ENCODE measurements around the gene KLHL40.
A peak's percentile ranks its signal among the peaks of the same experiment; 100 is the strongest.

KLHL40 gene

DNA sequence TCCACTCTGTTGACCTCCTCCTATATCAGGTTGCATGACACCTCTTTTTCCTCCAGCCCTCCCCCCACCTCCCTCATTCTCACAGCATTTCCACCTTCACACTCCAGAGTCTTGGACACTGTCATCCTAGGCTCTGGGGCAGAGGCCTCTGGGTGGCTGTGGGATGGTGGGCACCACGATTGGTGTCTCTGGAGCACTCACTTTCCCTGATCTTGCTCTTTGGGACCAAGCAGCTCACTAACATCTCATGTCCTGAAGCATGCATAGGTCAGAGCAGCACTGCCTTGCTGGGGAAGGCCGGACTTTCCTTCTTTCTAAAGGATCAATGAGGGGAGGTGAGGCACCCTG lies 16.9 kb upstream of the KLHL40 start:
- no peak for DNase-seq

GRCh38 chr3:42668793-42669217 lies 16.5 kb upstream of the KLHL40 start:
- no peak for DNase-seq

DNA sequence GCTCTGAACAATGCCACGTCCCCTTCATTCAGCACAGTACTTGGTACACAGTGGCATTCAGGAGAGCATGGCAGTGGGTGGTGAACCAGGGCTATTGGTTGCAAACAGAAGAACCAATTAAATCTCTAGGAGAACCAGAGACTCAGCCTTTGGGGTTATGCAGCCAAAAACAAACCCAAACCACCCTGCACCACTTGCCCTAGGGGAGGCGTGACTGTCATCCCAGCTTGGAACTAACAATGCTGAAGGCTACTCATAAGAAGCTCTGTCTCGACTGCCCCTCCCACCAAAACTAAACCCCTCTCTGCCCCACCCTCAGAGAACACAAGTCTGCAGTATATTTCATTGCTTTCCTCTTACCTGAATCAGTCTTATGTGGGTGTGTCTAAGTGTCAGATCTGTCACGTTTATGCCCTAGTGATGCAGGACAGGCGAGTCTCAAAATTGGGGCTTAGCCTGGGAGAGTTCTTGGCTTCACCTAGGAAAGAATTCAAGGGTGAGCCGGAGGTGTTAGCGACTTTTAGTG lies 15.2 kb upstream of the KLHL40 start:
- no peak for DNase-seq

- DNase-seq, result no peak
Observed at GRCh38 chr3:42670670-42671069, 14.7 kb upstream of the KLHL40 start.

- DNase-seq, result no peak
Observed at GRCh38 chr3:42672515-42672914, 12.8 kb upstream of the KLHL40 start.

DNA sequence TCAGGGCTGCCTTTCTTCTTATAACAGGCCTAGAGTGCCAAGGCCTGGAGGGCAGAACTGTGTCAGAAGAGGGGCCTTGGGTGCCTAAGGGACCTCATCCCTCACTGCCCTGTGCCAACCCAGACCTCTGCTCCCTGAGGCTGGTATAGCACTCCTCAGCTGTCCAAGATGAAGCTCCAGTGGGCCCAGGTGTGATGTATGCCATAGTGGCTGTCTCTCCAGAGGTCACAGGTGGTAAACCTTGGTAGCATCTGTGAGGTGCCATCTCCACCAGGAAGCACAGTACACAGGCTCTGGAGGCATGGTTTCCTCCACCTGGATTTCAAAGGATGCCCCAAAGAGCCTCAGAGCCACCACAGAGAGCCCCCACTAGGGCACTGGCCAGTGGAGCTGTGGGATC lies 12.3 kb upstream of the KLHL40 start:
- no peak for DNase-seq

DNA sequence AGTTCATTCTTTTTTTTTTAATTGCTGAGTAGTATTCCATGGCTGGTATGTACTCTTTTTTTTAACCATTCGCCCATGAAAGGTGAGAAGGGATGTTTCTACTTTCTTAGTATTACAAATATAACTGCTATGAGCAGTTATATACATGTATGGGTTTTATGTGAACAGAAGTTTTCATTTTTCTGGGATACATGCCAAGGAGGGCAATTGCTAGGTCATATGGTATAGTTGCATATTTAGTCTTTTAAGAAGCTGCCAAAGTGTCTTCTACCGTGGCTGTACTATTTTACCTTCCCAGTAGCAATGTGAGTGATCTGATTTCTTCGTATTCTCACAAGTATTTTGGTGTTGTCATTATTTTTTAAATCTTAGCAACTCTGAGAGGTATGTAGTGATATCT lies 11.2 kb upstream of the KLHL40 start:
- no peak for DNase-seq

- DNase-seq, result no peak
Observed at GRCh38 chr3:42675909-42676308, 9.4 kb upstream of the KLHL40 start.

DNA sequence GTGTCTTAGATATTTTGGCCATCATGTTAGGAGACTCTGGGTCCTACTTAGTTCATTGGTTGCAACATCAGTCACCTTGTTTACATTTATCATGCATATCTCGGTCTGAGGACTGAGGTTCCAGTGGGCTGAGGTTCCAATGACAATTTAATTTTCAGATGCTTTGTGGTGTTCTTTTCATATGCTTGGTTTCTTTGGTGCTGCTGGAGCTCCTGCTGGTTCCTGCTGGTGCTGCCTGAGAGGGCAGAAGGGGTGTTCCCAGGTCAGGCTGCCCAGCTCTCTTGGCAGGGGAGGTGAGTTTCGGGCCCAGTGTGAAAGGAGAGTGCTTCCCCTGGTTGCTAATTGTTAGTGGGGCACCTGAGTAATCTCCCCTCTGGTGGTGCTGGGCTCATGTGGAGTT lies 6.9 kb upstream of the KLHL40 start:
- DNase-seq, result no peak

GRCh38 chr3:42680271-42680670 lies 5.1 kb upstream of the KLHL40 start:
- DNase-seq, result no peak

GRCh38 chr3:42680806-42681205 lies 4.5 kb upstream of the KLHL40 start:
- DNase-seq, result no peak

DNA sequence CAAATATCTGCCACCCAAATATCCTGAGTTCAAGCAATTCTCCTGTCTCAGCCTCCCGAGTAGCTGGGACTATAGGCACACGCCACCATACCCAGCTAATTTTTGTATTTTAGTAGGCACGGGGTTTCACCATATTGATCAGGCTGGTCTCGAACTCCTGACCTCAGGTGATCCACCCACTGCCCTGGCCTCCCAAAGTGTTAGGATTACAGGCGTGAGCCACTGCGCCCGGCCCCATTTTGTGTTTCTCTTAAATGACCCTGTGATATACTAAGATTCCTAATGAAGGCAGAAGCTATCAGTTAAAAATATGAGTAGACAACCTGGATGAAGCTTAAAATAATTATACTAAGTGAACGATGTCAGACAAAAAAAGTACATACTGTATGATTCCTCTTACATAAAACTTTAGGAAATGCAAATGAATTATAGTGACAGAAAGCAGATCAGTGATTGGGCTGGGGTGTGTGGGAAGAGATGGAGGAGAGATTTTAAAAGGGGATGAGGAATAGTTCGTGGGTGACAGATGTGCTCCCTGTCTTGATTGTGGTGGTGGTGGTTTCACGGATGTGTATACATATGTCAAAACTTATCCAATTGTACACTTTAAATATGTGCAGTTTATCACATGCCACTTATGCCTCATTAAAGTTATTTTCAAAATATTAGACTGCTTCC lies 3.8 kb upstream of the KLHL40 start:
- peak in 4 of 56 donors; percentile 27 to 43 (median 32) for DNase-seq

DNA sequence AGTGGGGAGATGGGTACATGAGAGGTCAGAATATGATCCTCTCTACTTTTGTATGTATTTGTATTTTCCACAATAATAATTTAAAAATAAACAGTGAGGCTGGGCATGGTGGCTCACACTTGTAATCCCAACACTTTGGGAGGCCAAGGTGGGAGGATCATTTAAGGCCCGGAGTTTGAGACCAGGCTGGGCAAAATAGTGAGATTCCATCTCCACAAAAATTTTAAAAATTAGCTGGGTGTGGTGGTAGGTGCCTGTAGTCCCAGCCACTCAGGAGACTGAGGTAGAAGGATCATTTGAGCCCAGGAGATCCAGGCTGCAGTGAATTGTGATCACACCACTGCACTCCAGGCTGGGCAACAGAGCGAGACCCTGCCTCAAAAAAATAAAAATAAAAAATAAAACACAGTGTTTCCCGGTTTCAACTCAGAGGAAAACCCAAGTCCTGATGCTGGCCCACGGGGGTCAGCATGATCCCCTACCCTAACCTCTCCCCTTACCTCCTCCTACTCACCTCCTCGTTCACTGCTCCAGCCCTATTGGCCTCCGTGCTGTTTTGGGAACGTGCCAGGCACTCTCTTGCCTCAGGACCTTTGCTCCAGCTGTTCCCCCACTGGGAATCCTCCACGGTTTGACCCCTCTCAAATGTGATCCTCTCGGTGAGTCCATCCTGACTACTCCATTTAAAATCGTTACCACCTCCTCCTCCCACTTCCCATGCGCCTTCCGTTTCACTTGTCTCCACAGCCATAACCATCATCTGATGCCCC lies 2.9 kb upstream of the KLHL40 start:
- no peak for DNase-seq

GRCh38 chr3:42683875-42684598 lies 1.3 kb upstream of the KLHL40 start:
- DNase-seq, result peak in 47 of 56 donors; percentile 27 to 87 (median 70)

GRCh38 chr3:42684632-42685362 lies 540 bp upstream of the KLHL40 start:
- no peak for DNase-seq

DNA sequence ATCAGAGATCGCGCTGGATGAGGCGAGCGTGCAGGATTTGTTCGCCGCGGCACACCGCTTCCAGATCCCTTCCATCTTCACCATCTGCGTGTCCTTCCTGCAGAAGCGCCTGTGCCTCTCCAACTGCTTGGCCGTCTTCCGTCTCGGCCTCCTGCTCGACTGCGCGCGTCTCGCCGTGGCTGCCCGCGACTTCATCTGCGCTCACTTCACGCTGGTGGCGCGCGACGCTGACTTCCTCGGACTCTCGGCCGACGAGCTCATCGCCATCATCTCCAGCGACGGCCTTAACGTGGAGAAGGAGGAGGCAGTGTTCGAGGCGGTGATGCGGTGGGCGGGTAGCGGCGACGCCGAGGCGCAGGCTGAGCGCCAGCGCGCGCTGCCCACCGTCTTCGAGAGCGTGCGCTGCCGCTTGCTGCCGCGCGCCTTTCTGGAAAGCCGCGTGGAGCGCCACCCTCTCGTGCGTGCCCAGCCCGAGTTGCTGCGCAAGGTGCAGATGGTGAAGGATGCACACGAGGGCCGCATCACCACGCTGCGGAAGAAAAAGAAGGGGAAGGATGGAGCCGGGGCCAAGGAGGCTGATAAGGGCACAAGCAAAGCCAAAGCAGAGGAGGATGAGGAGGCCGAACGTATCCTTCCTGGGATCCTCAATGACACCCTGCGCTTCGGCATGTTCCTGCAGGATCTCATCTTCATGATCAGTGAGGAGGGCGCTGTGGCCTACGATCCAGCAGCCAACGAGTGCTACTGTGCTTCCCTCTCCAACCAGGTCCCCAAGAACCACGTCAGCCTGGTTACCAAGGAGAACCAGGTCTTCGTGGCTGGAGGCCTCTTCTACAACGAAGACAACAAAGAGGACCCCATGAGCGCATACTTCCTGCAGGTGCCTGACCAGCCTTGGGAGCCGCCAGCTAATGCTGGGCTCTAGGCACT lies 819 bp downstream of the KLHL40 start:
- DNase-seq, result no peak

GRCh38 chr3:42686832-42687650 lies 1.7 kb downstream of the KLHL40 start:
- no peak for DNase-seq

- DNase-seq, result no peak
Observed at GRCh38 chr3:42688016-42688415, 2.7 kb downstream of the KLHL40 start.

Data from nucleus accumbens (tissue), 56 donors.